Hematopoietic multipotent progenitor cell treated with erythropoietin and hydrocortisone succinate and interleukin-3 and kit ligand, for 17 days (in vitro differentiated cells): ENCODE results near the gene MLH3.

ENCODE experiments used
- DNase-seq: peaks from one replicate; pipeline ENCODE4 v3.0.0-alpha.2; 2015; ENCODE audit warnings: low spot score

MLH3 gene

DNA sequence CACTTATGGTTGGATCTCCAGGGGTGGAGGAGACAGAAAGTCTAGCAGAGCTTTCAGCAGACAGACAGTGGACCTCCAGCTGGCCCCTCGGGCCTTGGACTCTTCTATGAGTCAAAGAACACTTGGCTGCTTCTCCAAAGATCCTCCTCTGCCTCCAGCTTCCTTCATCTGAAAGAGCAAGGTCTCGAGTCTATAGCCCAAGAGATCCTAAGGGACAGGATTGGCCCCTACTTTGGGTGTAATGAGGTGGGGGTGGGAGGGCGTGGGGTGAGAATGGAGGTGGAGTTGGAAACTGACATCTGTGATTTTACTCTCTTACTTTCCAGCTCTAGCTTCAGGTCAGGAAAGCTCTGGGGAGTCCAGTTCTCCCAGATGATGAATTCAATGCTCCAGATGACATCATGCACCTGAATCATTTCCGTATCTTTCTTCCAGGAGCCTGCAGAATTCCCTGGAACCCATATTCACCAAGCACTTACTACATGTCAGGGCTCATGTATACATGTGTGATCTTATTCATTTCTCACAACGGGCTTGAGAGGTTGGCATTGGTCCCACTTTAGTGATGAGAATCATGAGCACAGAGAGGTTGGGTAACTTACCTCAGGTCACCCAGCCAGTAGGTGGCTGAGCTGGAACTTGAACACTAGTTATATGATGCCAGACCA, 85.6 kb downstream of the MLH3 start:
- no peak for DNase-seq

DNA sequence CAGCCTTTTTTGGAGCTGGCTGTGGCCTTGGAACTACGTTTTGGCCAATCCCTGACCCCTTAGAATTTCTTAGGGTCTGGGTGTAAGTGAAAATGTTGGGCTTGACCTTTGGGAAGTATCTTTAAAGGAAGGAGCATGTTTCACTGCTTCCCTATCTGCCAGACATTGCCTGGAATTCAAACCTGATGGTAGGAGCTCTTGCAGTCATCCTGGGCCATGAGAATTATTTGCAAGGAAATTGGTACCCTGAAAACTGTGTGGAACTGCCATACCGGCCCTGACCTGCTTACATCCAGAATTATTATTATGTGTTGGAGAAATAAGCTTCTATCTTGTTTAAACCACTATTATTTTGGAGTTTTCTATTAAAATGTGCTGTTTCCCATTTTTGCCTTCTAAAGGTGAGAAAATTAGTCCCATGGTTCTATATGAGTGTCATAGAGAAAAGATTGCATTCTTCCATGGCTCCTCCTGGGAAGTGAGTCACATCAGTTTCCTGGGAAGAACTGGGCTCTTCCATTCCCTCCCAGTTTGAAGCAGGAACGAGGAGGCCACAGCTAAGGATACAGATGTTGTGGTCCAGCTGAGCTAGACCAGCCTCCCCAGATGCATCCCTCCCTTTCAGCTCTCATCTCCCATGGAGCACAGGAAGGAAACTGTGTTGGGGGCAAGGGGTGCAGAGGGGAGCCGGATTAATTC, 86.3 kb downstream of the MLH3 start:
- no peak for DNase-seq
